ENCODE measurements around the gene KRTAP4-7.
"Not testable (repeated sequence)": the region's sequence is repeated elsewhere in the genome, so short reads cannot be mapped to it uniquely, and the experiment has no call there.

Gene KRTAP4-7

DNA sequence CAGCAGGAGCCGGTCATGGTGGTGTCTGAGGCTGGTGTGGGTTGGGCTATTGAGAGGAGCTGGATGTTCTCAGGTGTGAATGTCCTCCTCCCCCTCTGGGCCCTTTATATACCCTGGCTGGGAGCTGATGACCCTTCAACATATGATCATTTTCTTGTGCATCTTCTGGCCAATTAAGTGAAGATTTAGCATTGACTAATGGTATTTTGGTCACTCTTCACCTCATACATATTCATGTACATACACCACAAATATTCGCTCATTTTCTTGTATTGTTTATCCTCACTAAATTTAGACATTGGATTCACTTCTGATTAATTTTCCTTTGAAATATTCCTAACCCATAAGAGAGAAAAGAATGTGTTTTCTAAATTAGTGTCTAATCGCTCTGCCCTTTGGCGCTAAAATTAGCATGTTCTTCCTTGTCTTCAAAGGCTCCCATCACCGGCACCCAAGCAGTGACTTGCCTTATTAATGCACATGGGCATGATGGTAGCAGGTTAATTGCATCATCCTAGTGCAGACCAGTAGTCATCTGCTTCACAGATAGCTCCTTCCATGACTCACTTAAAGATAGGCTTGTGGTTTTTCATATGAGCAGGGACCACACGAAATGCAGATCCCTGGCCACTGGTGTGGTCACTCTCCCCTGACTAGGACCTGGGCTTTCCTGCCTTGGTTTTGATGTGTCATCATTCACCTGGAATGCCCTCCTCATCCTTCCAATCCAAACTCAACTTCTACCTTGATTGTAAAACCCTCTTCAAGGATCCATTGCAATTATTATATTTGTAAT lies 17.9 kb upstream of the KRTAP4-7 start, which contains the start of gene KRTAP2-4:
KRTAP2-4 (minus strand) TSS at position 51 of the 796 bp plus-strand sequence; CDS start at position 17, 34 bp downstream.
- no peak for DNase-seq

DNA sequence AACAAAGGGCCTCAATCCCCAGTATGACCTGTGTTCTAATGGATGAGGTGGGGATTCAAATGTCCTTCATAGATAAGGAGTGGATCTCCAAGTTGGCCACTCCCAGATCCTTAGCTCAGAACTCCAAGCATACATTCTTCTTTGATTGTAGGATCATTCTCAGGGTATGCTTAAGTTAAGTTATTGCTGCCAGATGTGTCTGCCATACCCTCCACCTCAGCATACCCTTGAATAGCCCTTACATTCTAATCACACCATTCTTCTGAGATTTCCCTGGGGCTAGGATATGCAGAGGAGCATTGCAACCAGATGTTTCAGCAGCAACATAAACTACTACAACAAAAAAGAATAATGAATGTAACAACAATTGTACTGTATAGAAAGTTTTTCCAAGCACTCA lies 16.7 kb upstream of the KRTAP4-7 start:
- no peak for DNase-seq

- DNase-seq = no peak
These were observed 14.9 kb upstream of the KRTAP4-7 start for GRCh38 chr17:41069031-41069430.

GRCh38 chr17:41071606-41072360 lies 12.2 kb upstream of the KRTAP4-7 start:
- no peak for DNase-seq

DNA sequence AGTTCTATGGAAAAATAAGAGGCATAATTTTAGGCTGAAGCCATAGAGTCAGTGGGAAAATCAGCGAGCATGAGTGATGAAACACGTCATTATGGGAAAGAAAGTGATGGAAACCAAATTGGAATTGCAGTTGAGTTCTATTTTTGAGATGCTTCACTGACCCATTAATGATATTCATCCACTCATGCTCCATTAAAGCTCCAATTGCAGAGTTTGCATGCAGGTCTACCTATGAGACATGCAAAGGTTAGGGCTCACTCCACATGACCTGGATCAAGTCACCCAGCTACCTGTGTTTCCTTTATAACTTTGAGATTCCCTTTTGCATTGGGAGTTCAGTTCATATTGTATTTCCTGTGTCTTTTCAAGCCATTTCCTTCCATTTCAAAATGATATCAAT lies 10.3 kb upstream of the KRTAP4-7 start:
- DNase-seq = no peak

DNA sequence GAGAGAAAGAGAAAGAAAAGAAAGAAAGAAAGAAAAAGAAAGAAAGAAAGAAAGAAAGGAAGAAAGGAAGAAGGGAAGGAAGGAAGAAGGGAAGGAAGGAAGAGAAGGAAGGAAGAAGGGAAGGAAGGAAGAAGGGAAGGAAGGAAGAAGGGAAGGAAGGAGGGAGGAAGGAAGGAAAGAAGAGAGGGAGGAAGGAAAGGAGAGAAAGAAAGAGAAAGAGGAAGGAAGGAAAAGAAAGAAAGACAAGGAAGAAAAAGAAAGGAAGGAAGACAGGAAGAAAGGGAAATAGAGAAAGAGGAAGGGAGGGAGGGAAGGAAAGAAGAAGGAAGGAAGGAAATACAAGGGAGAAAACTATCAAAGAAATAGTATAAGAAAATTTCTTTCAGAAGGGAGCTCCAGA lies 7.2 kb upstream of the KRTAP4-7 start:
- DNase-seq = no peak

GRCh38 chr17:41082626-41083025 lies 1.3 kb upstream of the KRTAP4-7 start:
- DNase-seq = no peak

GRCh38 chr17:41083427-41083826 lies 523 bp upstream of the KRTAP4-7 start:
- DNase-seq = not testable (repeated sequence)

DNA sequence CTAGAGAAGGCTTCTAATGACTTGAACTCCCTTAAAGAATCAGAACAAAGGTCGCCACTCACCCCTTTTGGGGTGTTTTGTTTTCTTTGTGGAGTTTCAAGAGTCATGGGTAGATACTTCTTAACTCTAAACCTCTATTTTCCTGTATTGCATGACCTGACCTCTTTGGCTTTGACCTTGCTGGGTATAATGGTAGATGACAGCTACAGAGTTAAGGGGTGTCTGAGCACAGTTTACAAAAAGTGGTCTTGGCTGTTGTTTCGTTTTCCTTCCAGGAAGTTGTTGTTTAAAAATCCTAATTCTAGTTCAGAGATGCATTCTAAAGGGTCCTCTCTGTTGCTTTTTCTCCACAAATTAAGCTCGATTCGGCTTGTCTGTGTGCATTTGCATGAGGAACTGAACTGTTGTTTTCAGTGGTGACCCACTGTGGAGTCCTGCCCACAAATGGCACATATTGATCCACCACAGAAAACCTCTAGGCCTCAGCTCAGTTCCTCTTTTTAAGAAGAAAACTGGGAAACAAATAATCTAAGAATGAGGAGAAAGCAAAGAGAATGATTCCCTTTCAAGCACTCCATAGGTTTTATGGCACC lies 4.9 kb downstream of the KRTAP4-7 start:
- not testable (repeated sequence) for DNase-seq

- DNase-seq = no peak
These were observed 12.1 kb downstream of the KRTAP4-7 start for GRCh38 chr17:41096055-41096454.

DNA sequence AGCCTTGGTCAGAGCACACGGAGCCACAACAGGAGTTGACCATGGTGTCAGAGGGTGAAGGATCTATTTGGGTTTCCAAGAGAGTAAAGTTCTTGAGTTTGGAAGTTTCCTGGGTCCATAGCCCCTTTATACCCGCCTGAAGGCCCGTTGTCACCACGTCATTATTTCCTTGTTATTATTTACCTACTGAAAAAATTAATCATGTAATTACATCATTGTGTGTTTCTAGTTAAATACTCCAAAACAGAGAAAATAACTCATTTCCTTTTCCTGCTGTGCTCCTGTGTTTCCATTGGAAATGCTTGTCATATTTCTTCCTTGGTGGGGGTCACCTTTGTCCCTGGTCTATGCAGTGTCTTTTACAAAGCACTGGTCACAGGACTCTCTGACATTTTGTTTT lies 14.1 kb downstream of the KRTAP4-7 start, which contains the start of gene KRTAP4-8:
KRTAP4-8 (minus strand) TSS at position 101 of the 400 bp plus-strand sequence; CDS start at position 43, 58 bp downstream.
- no peak for DNase-seq

GRCh38 chr17:41098481-41098880 lies 14.5 kb downstream of the KRTAP4-7 start:
- no peak for DNase-seq

DNA sequence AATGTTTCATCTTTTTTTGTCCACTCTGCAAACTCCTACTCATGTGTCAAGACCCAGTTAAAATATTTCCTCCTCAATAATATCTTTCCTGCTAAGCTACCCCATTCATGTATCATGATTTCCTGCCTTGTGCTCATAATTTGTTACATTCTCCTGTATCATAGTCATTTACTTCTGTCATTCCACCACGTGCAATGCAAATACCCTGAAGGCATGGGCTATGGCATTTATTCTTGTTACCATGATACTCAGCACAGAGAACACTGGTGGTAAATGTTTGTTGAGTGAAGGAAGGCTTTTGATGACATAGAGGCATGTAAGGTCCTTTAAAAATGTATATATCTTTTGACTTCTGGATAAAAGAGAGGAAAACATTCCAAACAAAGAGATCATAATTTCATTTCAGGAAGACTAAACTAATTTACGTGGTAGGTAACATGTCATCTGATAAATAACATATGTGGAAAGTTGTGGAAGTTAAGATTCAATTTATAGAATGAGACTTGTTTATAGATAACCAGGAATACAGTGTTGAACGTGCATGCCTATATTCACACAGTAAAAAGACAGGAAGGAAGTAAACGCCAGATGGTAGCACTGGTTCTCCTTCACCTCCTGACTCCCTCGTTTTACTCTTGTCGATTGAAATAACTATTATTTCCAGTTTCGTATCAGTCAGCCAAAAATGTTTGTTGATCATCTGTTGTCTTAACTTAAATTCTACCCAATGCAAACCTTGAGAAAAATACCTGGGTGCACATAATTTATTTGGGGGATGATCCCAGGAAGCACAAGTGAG lies 15.9 kb downstream of the KRTAP4-7 start:
- not testable (repeated sequence) for DNase-seq

DNA sequence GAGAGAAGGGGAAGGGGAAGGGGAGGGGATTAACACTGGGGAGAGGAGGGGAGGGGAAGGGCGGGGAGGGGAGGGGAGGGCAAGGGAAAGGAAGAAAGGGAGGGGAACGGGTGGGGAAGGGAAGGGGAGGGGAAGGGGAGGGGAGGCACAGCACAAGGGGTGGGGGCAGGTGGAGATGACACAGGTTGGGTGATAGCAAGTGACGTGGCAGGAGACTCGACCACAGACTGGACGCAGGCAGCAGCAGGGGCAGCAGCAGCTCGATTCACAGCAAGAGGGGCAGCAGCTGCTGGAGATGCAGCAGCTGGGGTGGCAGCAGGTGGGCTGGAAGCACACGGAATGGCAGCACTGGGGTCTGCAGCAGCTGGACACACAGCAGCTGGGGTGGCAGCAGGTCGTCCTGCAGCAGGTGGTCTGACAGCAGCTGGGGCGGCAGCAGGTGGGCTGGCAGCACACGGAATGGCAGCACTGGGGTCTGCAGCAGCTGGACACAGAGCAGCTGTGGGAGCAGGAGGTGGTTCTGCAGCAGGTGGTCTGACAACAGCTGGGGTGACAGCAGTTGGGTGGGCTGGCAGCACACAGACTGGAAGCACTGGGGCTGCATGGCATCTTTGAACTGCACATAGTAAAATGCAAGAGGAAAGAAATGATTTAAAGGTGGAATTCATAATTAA lies 17.8 kb downstream of the KRTAP4-7 start, which contains the start of gene KRTAP4-16:
KRTAP4-16 (minus strand) TSS at position 624 of the 674 bp plus-strand sequence; CDS start at position 624, 0 bp downstream.
- no peak for DNase-seq

DNA sequence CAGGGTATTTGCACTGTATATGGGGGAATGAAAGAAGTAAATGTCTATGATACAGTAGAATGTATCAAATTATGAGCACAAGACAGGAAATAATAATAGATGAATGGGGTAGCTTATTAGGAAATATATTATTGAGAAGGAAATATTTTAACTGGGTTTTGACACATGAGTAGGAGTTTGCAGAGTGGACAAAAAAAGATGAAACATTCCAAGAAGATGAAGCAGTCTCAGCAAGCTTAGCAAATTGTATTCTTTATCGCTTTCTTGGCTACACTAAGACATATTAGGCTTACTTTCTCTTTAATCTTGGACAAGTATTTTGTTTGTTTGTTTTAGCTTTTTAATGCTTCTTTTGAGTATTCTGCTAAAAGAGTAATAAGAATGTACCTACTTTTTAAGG lies 19.9 kb downstream of the KRTAP4-7 start:
- no peak for DNase-seq

DNA sequence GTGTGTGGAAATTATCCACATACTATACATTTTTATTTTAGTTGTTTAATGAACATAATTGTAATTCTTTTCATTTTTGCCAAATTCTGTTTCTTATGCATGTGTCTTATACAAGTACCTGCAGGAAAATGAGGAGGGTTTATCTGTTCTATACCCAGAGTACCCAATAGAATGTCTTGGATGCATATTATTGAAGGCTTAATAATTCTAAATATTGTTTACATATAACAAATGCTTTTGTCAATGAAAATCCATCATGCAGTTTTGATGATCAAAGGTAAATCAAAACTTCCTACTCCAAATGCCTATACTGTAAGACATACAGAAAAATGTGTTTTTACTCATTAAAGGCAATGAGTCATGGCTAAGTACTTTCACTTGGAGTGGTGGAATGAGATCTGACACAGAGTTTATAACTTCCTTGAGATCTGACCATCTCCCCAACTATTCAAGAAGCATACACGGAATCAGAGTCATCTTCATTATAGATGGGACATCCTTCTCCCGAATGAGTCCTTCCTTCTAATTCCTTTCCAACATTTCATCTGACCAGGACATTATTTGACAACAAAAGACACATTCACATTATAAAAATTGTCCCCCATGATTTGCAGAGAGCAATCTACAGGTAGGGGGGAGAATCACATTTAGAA lies 20.6 kb downstream of the KRTAP4-7 start:
- DNase-seq = not testable (repeated sequence)

DNA sequence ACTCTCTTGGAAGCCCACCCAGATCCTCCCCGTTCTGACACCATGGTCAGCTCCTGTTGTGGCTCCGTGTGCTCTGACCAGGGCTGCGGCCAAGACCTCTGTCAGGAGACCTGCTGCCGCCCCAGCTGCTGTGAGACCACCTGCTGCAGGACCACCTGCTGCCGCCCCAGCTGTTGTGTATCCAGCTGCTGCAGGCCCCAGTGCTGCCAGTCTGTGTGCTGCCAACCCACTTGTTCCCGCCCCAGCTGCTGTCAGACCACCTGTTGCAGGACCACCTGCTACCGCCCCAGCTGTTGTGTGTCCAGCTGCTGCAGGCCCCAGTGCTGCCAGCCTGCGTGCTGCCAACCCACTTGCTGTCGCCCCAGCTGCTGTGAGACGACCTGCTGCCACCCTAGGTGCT lies 21.4 kb downstream of the KRTAP4-7 start, which contains the start of gene KRTAP4-9:
KRTAP4-9 (plus strand) TSS at position 43 of the 400 bp plus-strand sequence; CDS start at position 43, 0 bp downstream.
- not testable (repeated sequence) for DNase-seq

DNA sequence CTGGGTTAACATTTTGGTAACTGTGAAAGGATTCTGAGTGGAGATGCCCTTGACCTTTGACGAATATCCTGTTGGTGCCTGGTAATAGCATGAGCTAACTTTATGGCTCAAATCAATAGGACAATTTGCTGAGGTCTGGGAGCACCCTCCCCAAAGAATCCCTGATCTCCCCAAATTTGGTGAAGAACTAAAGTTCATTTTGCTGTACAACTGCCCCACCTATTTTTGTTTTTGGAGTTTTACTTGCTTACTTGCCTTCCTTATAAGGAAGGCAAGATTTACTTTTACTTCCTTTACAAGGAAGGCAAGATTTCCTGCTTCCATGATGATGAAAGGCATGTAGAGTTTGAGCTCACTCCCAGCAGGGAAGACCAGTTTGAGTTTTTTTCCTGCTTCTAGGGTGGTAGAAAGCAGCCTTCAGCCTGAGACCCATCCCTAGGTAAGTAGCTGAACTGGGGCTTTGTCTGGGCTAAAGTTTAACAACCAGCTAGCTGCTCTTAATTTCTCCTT lies 24.0 kb downstream of the KRTAP4-7 start:
- no peak for DNase-seq

DNA sequence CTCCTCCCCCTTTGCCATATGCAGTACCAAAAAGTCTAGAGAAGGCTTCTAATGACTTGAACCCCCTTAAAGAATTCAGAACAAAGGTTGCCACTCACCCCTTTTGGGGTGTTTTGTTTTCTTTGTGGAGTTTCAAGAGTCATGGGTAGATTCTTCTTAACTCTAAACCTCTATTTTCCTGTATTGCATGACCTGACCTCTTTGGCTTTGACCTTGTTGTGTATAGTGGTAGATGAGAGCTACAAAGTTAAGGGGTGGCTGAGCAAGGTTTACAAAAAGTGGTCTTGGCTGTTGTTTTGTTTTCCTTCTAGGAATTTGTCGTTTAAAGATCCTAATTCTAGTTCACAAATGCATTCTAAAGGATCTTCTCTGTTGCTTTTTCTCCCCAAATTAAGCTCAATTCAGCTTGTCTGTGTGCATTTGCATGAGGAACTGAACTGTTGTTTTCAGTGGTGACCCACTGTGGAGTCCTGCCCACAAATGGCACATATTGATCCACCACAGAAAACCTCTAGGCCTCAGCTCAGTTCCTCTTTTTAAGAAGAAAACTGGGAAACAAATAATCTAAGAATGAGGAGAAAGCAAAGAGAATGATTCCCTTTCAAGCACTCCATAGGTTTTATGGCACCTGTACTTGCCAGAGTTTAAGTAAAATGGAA lies 24.9 kb downstream of the KRTAP4-7 start:
- not testable (repeated sequence) for DNase-seq

DNA sequence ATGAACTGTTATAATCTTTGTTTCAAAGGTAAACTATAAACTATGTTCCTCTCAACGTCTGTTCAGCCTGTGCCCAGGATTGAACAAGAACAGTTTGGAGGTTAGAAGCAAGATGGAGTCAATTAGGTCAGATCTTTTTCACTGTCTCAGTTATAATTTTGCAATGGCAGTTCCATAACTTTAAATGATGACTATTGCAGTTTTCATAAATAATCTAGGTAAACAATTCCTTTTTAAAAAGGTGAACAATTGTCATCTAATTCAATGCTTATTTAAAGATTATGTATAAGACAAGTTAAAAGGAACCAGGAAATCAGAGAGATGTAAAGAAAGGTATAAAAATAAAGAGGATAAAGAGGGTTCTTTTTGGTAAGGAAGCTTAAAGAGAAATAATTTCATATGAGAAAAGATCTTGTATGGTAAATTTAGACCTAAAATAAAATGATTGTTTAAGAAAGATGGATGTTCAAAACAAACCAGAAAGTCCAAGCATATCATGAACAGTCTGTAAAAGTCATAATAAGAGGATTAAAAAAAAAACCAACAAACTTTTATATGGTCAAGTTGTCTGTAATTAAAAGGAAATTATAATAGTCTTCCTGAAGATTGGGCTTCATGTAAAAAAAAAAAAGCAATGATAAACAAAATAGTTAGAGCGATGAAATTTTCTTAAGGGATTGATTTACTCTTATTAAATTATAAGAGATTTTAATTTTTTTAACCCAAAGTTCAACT lies 27.4 kb downstream of the KRTAP4-7 start:
- DNase-seq = no peak

All from GDM1 (cell line).